ENCODE results near the gene FBRS. TPM values are rescaled to one million over a fixed set of nuclear protein-coding genes. Genes with fewer than 3 reads are reported as not detected.

FBRS gene
- total and polyA plus RNA-seq, 2 of the 13 experiments (the other 11 are each of a cell fraction or from before 2014, with no cell fraction given), result 13.7 to 16.2 TPM

GRCh38 chr16:30664616-30665109 lies 6.4 kb downstream of the FBRS start:
- CTCF ChIA-PET (ENCODE audit: low intra/inter-chr PET ratio, low total read pairs), result no interaction called here
- BruUV-seq (replicated peaks), result no TSS peak
- POLR2A ChIA-PET, result interaction anchor here (1.3 kb wide), 1 partner anchor 29 kb away, joined by 3 read pairs; no protein-coding TSS in a partner anchor
- no peak overlapping the region for H3K4me3 ChIP-seq (replicated peaks in 1 of 3; ENCODE audit: insufficient read depth in 1 of 3, low read depth in 2 of 3, low read length in 3 of 3)
- H3K27me3 ChIP-seq (ENCODE audit: control insufficient read depth in 1 of 2, insufficient read depth in 2 of 2, low read length in 2 of 2), result no peaks in the 10 kb centered on the region
- H3K9me3 ChIP-seq (ENCODE audit: low read length), result no peaks in the 10 kb centered on the region
- H3K4me1 ChIP-seq (ENCODE audit: insufficient read depth, low read length), result peaks cover 28% of the 10 kb centered on the region
- ATAC-seq (no peak), FAIRE-seq (no peak), DNase-seq (ENCODE audit: low spot score) (no peak)
- 99% methylated on average over 12 of the region's 15 CpGs for WGBS (ENCODE audit: low lambda C conversion rate)
- in situ Hi-C loops (cut with HindIII; ENCODE audit: extremely low pct_ligation_motif_present, low pct_unique_long_range_greater_than_20kb), result loop anchor here (25.0 kb wide), 1 partner anchor 852 kb away; the partner anchor contains the start of genes MAZ, MVP, PAGR1 and PRRT2
- H3K9ac ChIP-seq (ENCODE audit: insufficient read depth, low read depth, low read length), result no peak overlapping the region
- intact Hi-C loops (cut with micrococcal nuclease; ENCODE audit: unreplicated experiment), result no loop called here
- H4K20me1 ChIP-seq (ENCODE audit: insufficient read depth, low read length), result peaks cover 29% of the 10 kb centered on the region; the same call in 1 of the 2 replicates
- H3K36me3 ChIP-seq (replicated peaks in 1 of 2; ENCODE audit: control insufficient read depth in 1 of 2, insufficient read depth in 2 of 2, low read length in 2 of 2), result peaks cover 60 to 86% of the 10 kb centered on the region in 2 experiments
- H2AFZ ChIP-seq (ENCODE audit: low read length), result no peak overlapping the region
- no peak for TF ChIP-seq MAX (IDR thresholded peaks at IDR 0.05)
- TF ChIP-seq PRDM10 (CRISPR knock-in tag; IDR thresholded peaks at IDR 0.05; ENCODE audit: low read depth), result no peak
- TF ChIP-seq RBFOX2 (IDR thresholded peaks at IDR 0.05; ENCODE audit: low read depth, low read length), result peak; percentile 44; the same call in 1 of the 2 replicates
- H3K27ac ChIP-seq (ENCODE audit: extremely low read length, insufficient read depth, low read length), result no peak overlapping the region
- H3K4me2 ChIP-seq (ENCODE audit: low read depth, low read length), result no peak overlapping the region
- peaks cover 41% of the 10 kb centered on the region for H3K79me2 ChIP-seq (ENCODE audit: insufficient read depth, low read length)
